Activated CD4-positive, alpha-beta T cell treated with anti-CD3 and anti-CD28 coated beads for 1 hour (primary cell): Measurements from ENCODE around the gene HIVEP1.

Source experiments
- DNase-seq: peaks from one replicate; pipeline ENCODE4 v3.0.0-alpha.2; 2020

The HIVEP1 gene

GRCh38 chr6:12200015-12200564, 188.0 kb downstream of the HIVEP1 start:
- DNase-seq = no peak

DNA sequence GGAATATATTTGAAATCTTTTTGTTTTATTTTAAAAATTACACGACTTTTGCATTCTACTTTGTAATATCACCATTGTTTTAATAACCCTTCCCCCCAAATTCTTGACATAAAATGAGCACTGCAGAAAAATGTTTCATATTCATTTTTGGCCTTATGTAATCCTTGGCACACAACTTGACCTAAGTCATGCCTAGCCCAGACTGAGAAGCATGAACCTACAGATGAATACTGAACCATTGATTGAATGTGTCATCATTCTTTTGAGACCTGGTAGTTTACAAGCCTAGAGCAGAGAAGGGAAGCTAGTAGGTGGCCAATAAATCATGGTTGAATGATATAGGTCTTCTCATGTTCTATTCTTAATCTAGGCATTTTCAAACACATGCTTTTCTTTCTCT, 188.6 kb downstream of the HIVEP1 start:
- no peak for DNase-seq

DNA sequence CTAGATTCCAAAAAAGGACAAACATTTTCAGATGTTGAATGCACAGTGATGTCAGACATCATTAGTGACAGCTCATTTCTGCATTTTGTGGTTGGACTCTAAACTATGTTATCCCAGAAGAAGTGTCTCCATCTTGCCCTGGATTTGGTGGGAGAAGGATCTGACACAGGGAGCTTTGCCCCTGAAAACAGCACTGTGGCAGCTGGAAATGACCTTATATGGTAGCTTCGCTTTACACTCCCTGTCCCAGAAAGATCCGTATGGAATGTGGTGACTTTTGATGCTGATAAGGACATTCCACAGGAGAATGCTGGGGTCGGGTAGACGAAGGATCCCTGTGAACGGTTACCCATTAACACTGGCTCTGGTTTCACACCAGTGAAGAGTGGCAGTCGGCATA, 190.9 kb downstream of the HIVEP1 start:
- no peak for DNase-seq

DNA sequence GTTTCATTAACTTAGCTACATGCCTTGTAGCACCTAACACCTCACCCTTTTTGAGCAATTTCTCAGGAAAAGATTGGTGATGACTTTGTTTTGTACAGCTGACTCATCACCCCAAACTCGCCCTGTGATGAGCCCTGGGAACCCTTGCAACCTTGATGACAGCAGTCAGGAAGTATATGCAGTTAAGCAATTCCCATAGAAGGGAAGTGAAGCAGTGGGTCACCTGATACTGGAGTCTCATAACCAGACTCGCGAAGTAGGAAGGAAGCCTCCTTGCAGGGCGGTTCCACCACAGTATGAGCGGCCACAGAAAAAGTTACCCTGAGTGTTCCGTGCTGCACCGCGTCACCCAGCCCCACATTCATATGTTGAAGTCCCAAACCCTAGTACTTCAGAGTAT, 196.1 kb downstream of the HIVEP1 start:
- DNase-seq = no peak

DNA sequence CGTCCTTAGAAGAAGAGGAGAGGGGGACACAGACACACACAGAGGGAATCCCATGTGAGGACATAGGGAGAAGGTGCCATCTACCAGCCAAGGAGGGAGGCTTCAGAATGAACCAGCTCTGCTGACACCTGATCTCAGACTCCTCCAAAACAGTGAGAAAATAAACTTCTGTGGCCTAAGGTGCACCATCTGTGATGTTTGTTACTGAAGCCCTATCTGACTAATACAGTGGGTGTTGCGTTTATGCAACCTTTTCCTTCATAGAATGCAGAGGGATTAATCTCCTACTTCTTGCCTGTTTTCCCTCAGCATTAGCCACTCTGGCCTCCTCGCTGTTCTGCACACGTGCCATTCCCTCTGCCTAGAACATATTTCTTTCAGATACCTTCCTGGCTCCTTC, 196.6 kb downstream of the HIVEP1 start:
- DNase-seq = no peak
